ENCODE data around the gene CLOCK.
A peak's percentile ranks its signal among the peaks of the same experiment; 100 is the strongest.

The CLOCK gene

GRCh38 chr4:55409468-55410171 is 137.1 kb downstream of the CLOCK start:
- 0 out of 2 replicates have a peak overlapping the region, but pooled peaks have one; percentile 23 for H3K4me2 ChIP-seq (ENCODE audit: low read length)
- H2AFZ ChIP-seq (ENCODE audit: low read depth, low read length), result no peak overlapping the region
- 0 out of 2 replicates have a peak overlapping the region, but pooled peaks have one; percentile 14 for H3K27ac ChIP-seq (ENCODE audit: low read length)
- H3K79me2 ChIP-seq (ENCODE audit: low read length), result peaks cover 100% of the 10 kb centered on the region
- no peaks in the 10 kb centered on the region for H3K9me3 ChIP-seq (ENCODE audit: insufficient read depth, low read length)
- H3K9ac ChIP-seq (ENCODE audit: low read length), result no peak overlapping the region
- no peak overlapping the region for H3K4me3 ChIP-seq (ENCODE audit: low read length)
- 0 out of 2 replicates have a peak, but pooled peaks cover 5% of the 10 kb centered on the region for H3K4me1 ChIP-seq (ENCODE audit: low read length)
- no peak for TF ChIP-seq EZH2phosphoT487 (IDR thresholded peaks at IDR 0.05; ENCODE audit: low read depth)
- peak; percentile 38 for TF ChIP-seq CTCF (IDR thresholded peaks at IDR 0.05; ENCODE audit: low read depth, low read length)
- H4K20me1 ChIP-seq (ENCODE audit: insufficient read depth, low read length), result peaks cover 61% of the 10 kb centered on the region
- peaks cover 42% of the 10 kb centered on the region for H3K36me3 ChIP-seq (replicated peaks; ENCODE audit: low read depth, low read length)
- no peaks in the 10 kb centered on the region for H3K27me3 ChIP-seq (ENCODE audit: low read depth, low read length)

- Histone ChIP-seq H4K20me1 (ENCODE audit: insufficient read depth, low read length) (peaks cover 61% of the 10 kb centered on the region), H3K4me3 (ENCODE audit: low read length) (no peak overlapping the region), H3K9me3 (ENCODE audit: insufficient read depth, low read length) (no peaks in the 10 kb centered on the region), H2AFZ (ENCODE audit: low read depth, low read length) (no peak overlapping the region), H3K27me3 (ENCODE audit: low read depth, low read length) (no peaks in the 10 kb centered on the region), H3K27ac (ENCODE audit: low read length) (no peak overlapping the region), H3K9ac (ENCODE audit: low read length) (no peak overlapping the region), H3K36me3 (replicated peaks; ENCODE audit: low read depth, low read length) (peaks cover 53% of the 10 kb centered on the region), H3K4me1 (ENCODE audit: low read length) (0 out of 2 replicates have a peak, but pooled peaks cover 5% of the 10 kb centered on the region), H3K79me2 (ENCODE audit: low read length) (peaks cover 99% of the 10 kb centered on the region), H3K4me2 (ENCODE audit: low read length) (no peak overlapping the region)
- TF ChIP-seq CTCF (IDR thresholded peaks at IDR 0.05; ENCODE audit: low read depth, low read length) (no peak), EZH2phosphoT487 (IDR thresholded peaks at IDR 0.05; ENCODE audit: low read depth) (no peak)
These were observed 138.9 kb downstream of the CLOCK start for GRCh38 chr4:55407764-55408163.

GRCh38 chr4:55407119-55407518 is 139.6 kb downstream of the CLOCK start:
- no peak overlapping the region for H2AFZ ChIP-seq (ENCODE audit: low read depth, low read length)
- 0 out of 2 replicates have a peak, but pooled peaks cover 5% of the 10 kb centered on the region for H3K4me1 ChIP-seq (ENCODE audit: low read length)
- peaks cover 61% of the 10 kb centered on the region for H4K20me1 ChIP-seq (ENCODE audit: insufficient read depth, low read length)
- H3K36me3 ChIP-seq (replicated peaks; ENCODE audit: low read depth, low read length), result peaks cover 53% of the 10 kb centered on the region
- no peak overlapping the region for H3K9ac ChIP-seq (ENCODE audit: low read length)
- no peak overlapping the region for H3K4me2 ChIP-seq (ENCODE audit: low read length)
- no peak overlapping the region for H3K27ac ChIP-seq (ENCODE audit: low read length)
- H3K27me3 ChIP-seq (ENCODE audit: low read depth, low read length), result no peaks in the 10 kb centered on the region
- H3K79me2 ChIP-seq (ENCODE audit: low read length), result peaks cover 98% of the 10 kb centered on the region
- H3K9me3 ChIP-seq (ENCODE audit: insufficient read depth, low read length), result no peaks in the 10 kb centered on the region
- TF ChIP-seq EZH2phosphoT487 (IDR thresholded peaks at IDR 0.05; ENCODE audit: low read depth) (no peak), CTCF (IDR thresholded peaks at IDR 0.05; ENCODE audit: low read depth, low read length) (no peak)
- H3K4me3 ChIP-seq (ENCODE audit: low read length), result no peak overlapping the region

GRCh38 chr4:55406545-55406944 is 140.2 kb downstream of the CLOCK start:
- Histone ChIP-seq H4K20me1 (ENCODE audit: insufficient read depth, low read length) (peaks cover 59% of the 10 kb centered on the region), H3K9ac (ENCODE audit: low read length) (no peak overlapping the region), H3K27me3 (ENCODE audit: low read depth, low read length) (no peaks in the 10 kb centered on the region), H3K4me1 (ENCODE audit: low read length) (0 out of 2 replicates have a peak, but pooled peaks cover 5% of the 10 kb centered on the region), H3K36me3 (replicated peaks; ENCODE audit: low read depth, low read length) (peaks cover 50% of the 10 kb centered on the region), H3K9me3 (ENCODE audit: insufficient read depth, low read length) (no peaks in the 10 kb centered on the region), H2AFZ (ENCODE audit: low read depth, low read length) (no peak overlapping the region), H3K4me2 (ENCODE audit: low read length) (no peak overlapping the region), H3K4me3 (ENCODE audit: low read length) (no peak overlapping the region), H3K79me2 (ENCODE audit: low read length) (peaks cover 96% of the 10 kb centered on the region), H3K27ac (ENCODE audit: low read length) (no peak overlapping the region)
- no peak for TF ChIP-seq CTCF (IDR thresholded peaks at IDR 0.05; ENCODE audit: low read depth, low read length)
- no peak for TF ChIP-seq EZH2phosphoT487 (IDR thresholded peaks at IDR 0.05; ENCODE audit: low read depth)

All from OCI-LY3 (cell line).